Measurements from ENCODE around the gene PRM2. TPM values are rescaled to one million over a fixed set of nuclear protein-coding genes. Genes with fewer than 3 reads are reported as not detected.
A peak's percentile ranks its signal among the peaks of the same experiment; 100 is the strongest.

PRM2 gene
- total and polyA plus RNA-seq, 2 donors (not counting 1 experiment from before 2014, with no cell fraction given): not detected

GRCh38 chr16:11312718-11313492, 36.6 kb upstream of the PRM2 start:
- no peaks in the 10 kb centered on the region for H3K27me3 ChIP-seq (ENCODE audit: control insufficient read depth, insufficient read depth, low read length)
- no peak for TF ChIP-seq EZH2 (IDR thresholded peaks at IDR 0.05; ENCODE audit: low read length, missing control alignments)
- TF ChIP-seq, protein P1, sequence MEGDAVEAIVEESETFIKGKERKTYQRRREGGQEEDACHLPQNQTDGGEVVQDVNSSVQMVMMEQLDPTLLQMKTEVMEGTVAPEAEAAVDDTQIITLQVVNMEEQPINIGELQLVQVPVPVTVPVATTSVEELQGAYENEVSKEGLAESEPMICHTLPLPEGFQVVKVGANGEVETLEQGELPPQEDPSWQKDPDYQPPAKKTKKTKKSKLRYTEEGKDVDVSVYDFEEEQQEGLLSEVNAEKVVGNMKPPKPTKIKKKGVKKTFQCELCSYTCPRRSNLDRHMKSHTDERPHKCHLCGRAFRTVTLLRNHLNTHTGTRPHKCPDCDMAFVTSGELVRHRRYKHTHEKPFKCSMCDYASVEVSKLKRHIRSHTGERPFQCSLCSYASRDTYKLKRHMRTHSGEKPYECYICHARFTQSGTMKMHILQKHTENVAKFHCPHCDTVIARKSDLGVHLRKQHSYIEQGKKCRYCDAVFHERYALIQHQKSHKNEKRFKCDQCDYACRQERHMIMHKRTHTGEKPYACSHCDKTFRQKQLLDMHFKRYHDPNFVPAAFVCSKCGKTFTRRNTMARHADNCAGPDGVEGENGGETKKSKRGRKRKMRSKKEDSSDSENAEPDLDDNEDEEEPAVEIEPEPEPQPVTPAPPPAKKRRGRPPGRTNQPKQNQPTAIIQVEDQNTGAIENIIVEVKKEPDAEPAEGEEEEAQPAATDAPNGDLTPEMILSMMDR (conservative IDR thresholded peaks at IDR 0.05 in 1 of 2, IDR thresholded peaks at IDR 0.05 in 1 of 2; ENCODE audit: low read depth in 1 of 2, low read length in 2 of 2): no peak
- peak overlapping the region; percentile 59 for H3K4me2 ChIP-seq (ENCODE audit: extremely low read depth, insufficient read depth, low read length)
- peaks cover 7% of the 10 kb centered on the region for H3K4me1 ChIP-seq (ENCODE audit: control insufficient read depth, extremely low read depth, insufficient read depth, low read length)
- H3K9me3 ChIP-seq (ENCODE audit: control insufficient read depth, insufficient read depth, low read depth, low read length): no peaks in the 10 kb centered on the region
- no peaks in the 10 kb centered on the region for H3K36me3 ChIP-seq (ENCODE audit: control insufficient read depth, insufficient read depth, low read length)
- H3K4me3 ChIP-seq (replicated peaks in 1 of 4; ENCODE audit: control extremely low read depth in 1 of 4, insufficient read depth in 1 of 4, low read depth in 3 of 4, low read length in 4 of 4): no peak overlapping the region
- DNase-seq (ENCODE audit: low read depth in 2 of 2): peak in 1 of 2 donors; percentile 84
- H2AFZ ChIP-seq (ENCODE audit: low read length): peak overlapping the region; percentile 23
- H3K79me2 ChIP-seq (ENCODE audit: control insufficient read depth, insufficient read depth, low read length): no peaks in the 10 kb centered on the region
- no peak overlapping the region for H3K27ac ChIP-seq (ENCODE audit: insufficient read depth, low read length)
- no peaks in the 10 kb centered on the region for H4K20me1 ChIP-seq (ENCODE audit: control insufficient read depth, extremely low read depth, insufficient read depth, low read length)
- no peak overlapping the region for H3K9ac ChIP-seq (ENCODE audit: insufficient read depth, low read length)

DNA sequence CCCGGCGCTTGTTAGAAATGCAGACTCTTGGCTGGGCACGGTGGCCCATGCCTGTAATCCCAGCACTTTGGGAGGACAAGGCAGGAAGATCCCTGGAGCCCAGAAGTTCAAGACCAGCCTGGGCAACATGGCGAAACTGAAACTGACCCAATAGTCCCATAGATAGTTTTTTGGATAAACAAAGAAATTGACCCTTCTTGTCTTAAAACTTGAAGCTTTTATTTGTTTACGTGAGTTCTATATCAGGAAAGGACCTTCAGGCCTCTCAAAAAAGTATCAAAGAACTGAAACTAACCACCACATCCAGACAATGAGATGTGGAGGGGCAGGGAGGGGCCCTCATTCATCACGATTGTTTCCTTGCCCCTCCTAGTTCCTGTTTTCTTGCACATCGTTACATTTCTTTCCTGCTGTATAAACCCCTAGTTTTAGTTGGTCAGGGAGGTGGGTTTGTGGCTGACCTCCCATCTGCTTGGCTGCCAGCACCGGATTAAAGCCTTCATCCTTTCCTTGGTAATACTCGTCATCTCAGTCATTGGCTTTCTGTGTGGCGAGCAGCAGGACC, 34.8 kb upstream of the PRM2 start:
- H3K4me1 ChIP-seq (ENCODE audit: control insufficient read depth, extremely low read depth, insufficient read depth, low read length): peaks cover 7% of the 10 kb centered on the region
- no peak overlapping the region for H3K9ac ChIP-seq (ENCODE audit: insufficient read depth, low read length)

GRCh38 chr16:11310634-11310977, 34.3 kb upstream of the PRM2 start:
- Histone ChIP-seq H3K27me3 (ENCODE audit: control insufficient read depth, insufficient read depth, low read length) (no peaks in the 10 kb centered on the region), H3K9ac (ENCODE audit: insufficient read depth, low read length) (no peak overlapping the region), H3K4me2 (ENCODE audit: extremely low read depth, insufficient read depth, low read length) (no peak overlapping the region), H3K4me3 (replicated peaks in 1 of 4; ENCODE audit: control extremely low read depth in 1 of 4, insufficient read depth in 1 of 4, low read depth in 3 of 4, low read length in 4 of 4) (no peak overlapping the region), H3K27ac (ENCODE audit: insufficient read depth, low read length) (no peak overlapping the region), H3K4me1 (ENCODE audit: control insufficient read depth, extremely low read depth, insufficient read depth, low read length) (peaks cover 7% of the 10 kb centered on the region), H3K9me3 (ENCODE audit: control insufficient read depth, insufficient read depth, low read depth, low read length) (no peaks in the 10 kb centered on the region), H3K79me2 (ENCODE audit: control insufficient read depth, insufficient read depth, low read length) (no peaks in the 10 kb centered on the region), H4K20me1 (ENCODE audit: control insufficient read depth, extremely low read depth, insufficient read depth, low read length) (no peaks in the 10 kb centered on the region), H3K36me3 (ENCODE audit: control insufficient read depth, insufficient read depth, low read length) (no peaks in the 10 kb centered on the region), H2AFZ (ENCODE audit: low read length) (no peak overlapping the region)
- TF ChIP-seq, protein P1 (conservative IDR thresholded peaks at IDR 0.05 in 1 of 2, IDR thresholded peaks at IDR 0.05 in 1 of 2; ENCODE audit: low read depth in 1 of 2, low read length in 2 of 2): no peak
- TF ChIP-seq EZH2 (IDR thresholded peaks at IDR 0.05; ENCODE audit: low read length, missing control alignments): no peak
- no peak for DNase-seq (ENCODE audit: low read depth in 2 of 2)

More for the DNA sequence above, 34.8 kb upstream of the PRM2 start:
- H3K27ac ChIP-seq (ENCODE audit: insufficient read depth, low read length): no peak overlapping the region
- H3K27me3 ChIP-seq (ENCODE audit: control insufficient read depth, insufficient read depth, low read length): no peaks in the 10 kb centered on the region
- no peaks in the 10 kb centered on the region for H3K79me2 ChIP-seq (ENCODE audit: control insufficient read depth, insufficient read depth, low read length)
- no peak overlapping the region for H3K4me3 ChIP-seq (replicated peaks in 1 of 4; ENCODE audit: control extremely low read depth in 1 of 4, insufficient read depth in 1 of 4, low read depth in 3 of 4, low read length in 4 of 4)
- no peak overlapping the region for H2AFZ ChIP-seq (ENCODE audit: low read length)
- DNase-seq (ENCODE audit: low read depth in 2 of 2): peak in 1 of 2 donors; percentile 35
- no peaks in the 10 kb centered on the region for H4K20me1 ChIP-seq (ENCODE audit: control insufficient read depth, extremely low read depth, insufficient read depth, low read length)
- no peaks in the 10 kb centered on the region for H3K36me3 ChIP-seq (ENCODE audit: control insufficient read depth, insufficient read depth, low read length)
- H3K9me3 ChIP-seq (ENCODE audit: control insufficient read depth, insufficient read depth, low read depth, low read length): no peaks in the 10 kb centered on the region
- H3K4me2 ChIP-seq (ENCODE audit: extremely low read depth, insufficient read depth, low read length): no peak overlapping the region
- TF ChIP-seq, protein P1 (conservative IDR thresholded peaks at IDR 0.05 in 1 of 2, IDR thresholded peaks at IDR 0.05 in 1 of 2; ENCODE audit: low read depth in 1 of 2, low read length in 2 of 2): no peak
- no peak for TF ChIP-seq EZH2 (IDR thresholded peaks at IDR 0.05; ENCODE audit: low read length, missing control alignments)

Measured in fibroblast of lung (primary cell).